Prostate gland (tissue), 2 donors: ENCODE results near the gene CNST.

Experiments used
- POLR2AphosphoS5 ChIP-seq: sonication (generic); formaldehyde crosslinking; IDR thresholded peaks from one replicate; pipeline ENCODE4 v1.6.1; 2017; ENCODE audit warnings: antibody characterized with exemption
- TF ChIP-seq, protein P1 (sequence below), 4 experiments: fragments of 200-600 bp in 2 of 4; fragments of 450-650 bp in 2 of 4; sonication (generic) in 2 of 4; IDR thresholded peaks; 1 replicate in 3 of 4; 2 replicates in 1 of 4; pipeline ENCODE4 v1.5.1; 2016 to 2019; ENCODE audit warnings: antibody characterized with exemption in 4 of 4, mild to moderate bottlenecking in 2 of 4, moderate library complexity in 2 of 4

- TF ChIP-seq POLR2AphosphoS5: no peak
- TF ChIP-seq, protein P1, sequence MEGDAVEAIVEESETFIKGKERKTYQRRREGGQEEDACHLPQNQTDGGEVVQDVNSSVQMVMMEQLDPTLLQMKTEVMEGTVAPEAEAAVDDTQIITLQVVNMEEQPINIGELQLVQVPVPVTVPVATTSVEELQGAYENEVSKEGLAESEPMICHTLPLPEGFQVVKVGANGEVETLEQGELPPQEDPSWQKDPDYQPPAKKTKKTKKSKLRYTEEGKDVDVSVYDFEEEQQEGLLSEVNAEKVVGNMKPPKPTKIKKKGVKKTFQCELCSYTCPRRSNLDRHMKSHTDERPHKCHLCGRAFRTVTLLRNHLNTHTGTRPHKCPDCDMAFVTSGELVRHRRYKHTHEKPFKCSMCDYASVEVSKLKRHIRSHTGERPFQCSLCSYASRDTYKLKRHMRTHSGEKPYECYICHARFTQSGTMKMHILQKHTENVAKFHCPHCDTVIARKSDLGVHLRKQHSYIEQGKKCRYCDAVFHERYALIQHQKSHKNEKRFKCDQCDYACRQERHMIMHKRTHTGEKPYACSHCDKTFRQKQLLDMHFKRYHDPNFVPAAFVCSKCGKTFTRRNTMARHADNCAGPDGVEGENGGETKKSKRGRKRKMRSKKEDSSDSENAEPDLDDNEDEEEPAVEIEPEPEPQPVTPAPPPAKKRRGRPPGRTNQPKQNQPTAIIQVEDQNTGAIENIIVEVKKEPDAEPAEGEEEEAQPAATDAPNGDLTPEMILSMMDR (IDR thresholded peaks at IDR 0.05): no peak
Measured at GRCh38 chr1:246640747-246641146, 74.5 kb downstream of the CNST start.
